ENCODE results near the gene ALPI. TPM values are rescaled to one million over a fixed set of nuclear protein-coding genes. Genes with fewer than 3 reads are reported as not detected.

Gene ALPI
- total and polyA plus RNA-seq, 10 of the 15 experiments (the other 5 are each of a cell fraction or from before 2014, with no cell fraction given) = not detected

DNA sequence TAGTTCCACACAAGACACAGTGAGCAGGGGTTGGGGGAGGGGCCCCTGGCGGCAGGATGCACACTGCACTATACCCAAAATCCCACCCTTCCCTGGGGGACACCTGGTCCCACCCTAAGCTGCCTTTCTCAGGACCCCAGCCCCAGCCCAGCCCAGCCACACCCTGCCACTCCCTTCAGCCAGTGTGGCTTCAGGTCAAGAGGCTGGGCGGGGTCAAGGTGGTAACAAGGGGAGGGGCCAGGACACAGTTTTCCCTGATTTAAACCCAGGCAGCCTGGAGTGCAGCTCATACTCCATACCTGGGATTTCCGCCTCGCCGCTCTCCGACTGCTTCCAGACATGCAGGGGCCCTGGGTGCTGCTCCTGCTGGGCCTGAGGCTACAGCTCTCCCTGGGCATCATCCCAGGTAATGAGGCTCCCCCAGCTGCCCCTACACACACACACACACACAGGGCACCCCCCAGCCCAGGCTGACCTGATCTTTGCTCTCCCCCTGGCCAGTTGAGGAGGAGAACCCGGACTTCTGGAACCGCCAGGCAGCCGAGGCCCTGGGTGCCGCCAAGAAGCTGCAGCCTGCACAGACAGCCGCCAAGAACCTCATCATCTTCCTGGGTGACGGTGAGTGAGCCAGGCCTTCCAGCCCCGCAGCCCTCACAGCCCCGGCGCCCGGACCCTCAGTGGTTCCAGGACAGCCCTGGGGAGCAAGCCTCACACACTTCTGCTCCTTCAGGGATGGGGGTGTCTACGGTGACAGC is 49.2 kb upstream of the ALPI start, which contains the start of gene ALPG:
Gene ALPG, plus strand, starts transcription at position 289 of the 755 bp plus-strand sequence. Its CDS starts 51 bp downstream, at position 340.
- Histone ChIP-seq H3K4me3 (no peak within 1 kb of the TSS), H3K27me3 (replicated peaks in 1 of 2; ENCODE audit: control insufficient read depth in 2 of 2, insufficient read depth in 2 of 2, low read length in 1 of 2) (no peaks in the 10 kb centered on the region), H4K20me1 (ENCODE audit: control insufficient read depth, insufficient read depth) (no peaks in the 10 kb centered on the region), H3K4me2 (ENCODE audit: control insufficient read depth, insufficient read depth) (no peak within 1 kb of the TSS), H3K27ac (ENCODE audit: control insufficient read depth, insufficient read depth) (no peak within 1 kb of the TSS), H3K79me2 (ENCODE audit: control insufficient read depth, insufficient read depth, low read length) (no peaks in the 10 kb centered on the region), H3K4me1 (ENCODE audit: control insufficient read depth, insufficient read depth, low read length) (no peaks in the 10 kb centered on the region), H3K9me3 (replicated peaks; ENCODE audit: control insufficient read depth, insufficient read depth, low read length) (no peaks in the 10 kb centered on the region), H3K36me3 (ENCODE audit: control insufficient read depth in 2 of 2, insufficient read depth in 2 of 2, low read length in 1 of 2) (no peaks in the 10 kb centered on the region), H3K9ac (ENCODE audit: control insufficient read depth, insufficient read depth, low read length) (no peak within 1 kb of the TSS), H2AFZ (ENCODE audit: control insufficient read depth, low read depth, low read length) (no peak within 1 kb of the TSS)
- WGBS (ENCODE audit: insufficient coverage, insufficient replicate concordance, low lambda C conversion rate, missing lambda C conversion rate) = 65% methylated on average over 16 of the region's 17 CpGs
- ATAC-seq (no peak), FAIRE-seq (no peak), DNase-seq (ENCODE audit: low read depth, low spot score) (no peak)
- TF ChIP-seq MTA2 (IDR thresholded peaks at IDR 0.05; ENCODE audit: low read depth) = no peak
- no peak for TF ChIP-seq JUNB (IDR thresholded peaks at IDR 0.05)
- no peak for TF ChIP-seq POLR2AphosphoS2 (IDR thresholded peaks at IDR 0.05; ENCODE audit: low read depth, low read length)
- TF ChIP-seq, protein P1, sequence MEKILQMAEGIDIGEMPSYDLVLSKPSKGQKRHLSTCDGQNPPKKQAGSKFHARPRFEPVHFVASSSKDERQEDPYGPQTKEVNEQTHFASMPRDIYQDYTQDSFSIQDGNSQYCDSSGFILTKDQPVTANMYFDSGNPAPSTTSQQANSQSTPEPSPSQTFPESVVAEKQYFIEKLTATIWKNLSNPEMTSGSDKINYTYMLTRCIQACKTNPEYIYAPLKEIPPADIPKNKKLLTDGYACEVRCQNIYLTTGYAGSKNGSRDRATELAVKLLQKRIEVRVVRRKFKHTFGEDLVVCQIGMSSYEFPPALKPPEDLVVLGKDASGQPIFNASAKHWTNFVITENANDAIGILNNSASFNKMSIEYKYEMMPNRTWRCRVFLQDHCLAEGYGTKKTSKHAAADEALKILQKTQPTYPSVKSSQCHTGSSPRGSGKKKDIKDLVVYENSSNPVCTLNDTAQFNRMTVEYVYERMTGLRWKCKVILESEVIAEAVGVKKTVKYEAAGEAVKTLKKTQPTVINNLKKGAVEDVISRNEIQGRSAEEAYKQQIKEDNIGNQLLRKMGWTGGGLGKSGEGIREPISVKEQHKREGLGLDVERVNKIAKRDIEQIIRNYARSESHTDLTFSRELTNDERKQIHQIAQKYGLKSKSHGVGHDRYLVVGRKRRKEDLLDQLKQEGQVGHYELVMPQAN (conservative IDR thresholded peaks at IDR 0.05) = no peak
- TF ChIP-seq, protein P2, sequence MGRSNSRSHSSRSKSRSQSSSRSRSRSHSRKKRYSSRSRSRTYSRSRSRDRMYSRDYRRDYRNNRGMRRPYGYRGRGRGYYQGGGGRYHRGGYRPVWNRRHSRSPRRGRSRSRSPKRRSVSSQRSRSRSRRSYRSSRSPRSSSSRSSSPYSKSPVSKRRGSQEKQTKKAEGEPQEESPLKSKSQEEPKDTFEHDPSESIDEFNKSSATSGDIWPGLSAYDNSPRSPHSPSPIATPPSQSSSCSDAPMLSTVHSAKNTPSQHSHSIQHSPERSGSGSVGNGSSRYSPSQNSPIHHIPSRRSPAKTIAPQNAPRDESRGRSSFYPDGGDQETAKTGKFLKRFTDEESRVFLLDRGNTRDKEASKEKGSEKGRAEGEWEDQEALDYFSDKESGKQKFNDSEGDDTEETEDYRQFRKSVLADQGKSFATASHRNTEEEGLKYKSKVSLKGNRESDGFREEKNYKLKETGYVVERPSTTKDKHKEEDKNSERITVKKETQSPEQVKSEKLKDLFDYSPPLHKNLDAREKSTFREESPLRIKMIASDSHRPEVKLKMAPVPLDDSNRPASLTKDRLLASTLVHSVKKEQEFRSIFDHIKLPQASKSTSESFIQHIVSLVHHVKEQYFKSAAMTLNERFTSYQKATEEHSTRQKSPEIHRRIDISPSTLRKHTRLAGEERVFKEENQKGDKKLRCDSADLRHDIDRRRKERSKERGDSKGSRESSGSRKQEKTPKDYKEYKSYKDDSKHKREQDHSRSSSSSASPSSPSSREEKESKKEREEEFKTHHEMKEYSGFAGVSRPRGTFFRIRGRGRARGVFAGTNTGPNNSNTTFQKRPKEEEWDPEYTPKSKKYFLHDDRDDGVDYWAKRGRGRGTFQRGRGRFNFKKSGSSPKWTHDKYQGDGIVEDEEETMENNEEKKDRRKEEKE (IDR thresholded peaks at IDR 0.05) = no peak
- TF ChIP-seq TCF12 (IDR thresholded peaks at IDR 0.05; ENCODE audit: low read depth, low read length) = no peak
- TF ChIP-seq, protein P3, sequence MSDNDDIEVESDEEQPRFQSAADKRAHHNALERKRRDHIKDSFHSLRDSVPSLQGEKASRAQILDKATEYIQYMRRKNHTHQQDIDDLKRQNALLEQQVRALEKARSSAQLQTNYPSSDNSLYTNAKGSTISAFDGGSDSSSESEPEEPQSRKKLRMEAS (IDR thresholded peaks at IDR 0.05; ENCODE audit: low read depth, low read length) = no peak
- TF ChIP-seq RBBP5 (conservative IDR thresholded peaks at IDR 0.05) = no peak
- TF ChIP-seq GABPA (IDR thresholded peaks at IDR 0.05; ENCODE audit: low read depth) = no peak
- no peak for TF ChIP-seq BHLHE40 (IDR thresholded peaks at IDR 0.05; ENCODE audit: borderline replicate concordance in 1 of 2, low read depth in 2 of 2, low read length in 1 of 2)
- TF ChIP-seq, protein P4, sequence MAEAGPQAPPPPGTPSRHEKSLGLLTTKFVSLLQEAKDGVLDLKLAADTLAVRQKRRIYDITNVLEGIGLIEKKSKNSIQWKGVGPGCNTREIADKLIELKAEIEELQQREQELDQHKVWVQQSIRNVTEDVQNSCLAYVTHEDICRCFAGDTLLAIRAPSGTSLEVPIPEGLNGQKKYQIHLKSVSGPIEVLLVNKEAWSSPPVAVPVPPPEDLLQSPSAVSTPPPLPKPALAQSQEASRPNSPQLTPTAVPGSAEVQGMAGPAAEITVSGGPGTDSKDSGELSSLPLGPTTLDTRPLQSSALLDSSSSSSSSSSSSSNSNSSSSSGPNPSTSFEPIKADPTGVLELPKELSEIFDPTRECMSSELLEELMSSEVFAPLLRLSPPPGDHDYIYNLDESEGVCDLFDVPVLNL (IDR thresholded peaks at IDR 0.05; ENCODE audit: low read depth, low read length) = no peak
- no peak for TF ChIP-seq MEF2A (IDR thresholded peaks at IDR 0.05; ENCODE audit: insufficient read depth, low read depth, low read length)
- ChIA-PET POLR2A (no interaction called here), RAD21 (ENCODE audit: unreplicated experiment) (no interaction called here), SMC1A (ENCODE audit: uncharacterized antibody, unreplicated experiment) (no interaction called here), CTCF (no interaction called here)
- no TSS peak for BruUV-seq (replicated peaks)
- intact Hi-C loops (cut with micrococcal nuclease; ENCODE audit: unreplicated experiment) (no loop called here), in situ Hi-C loops (cut with MboI) (no loop called here)
